Measurements from ENCODE around the gene XPO4. TPM values are rescaled to one million over a fixed set of nuclear protein-coding genes. Genes with fewer than 3 reads are reported as not detected.
A peak's percentile ranks its signal among the peaks of the same experiment; 100 is the strongest.

The XPO4 gene
- total RNA-seq, 2 donors from 2014 or later: 10.5 to 13.6 TPM

DNA sequence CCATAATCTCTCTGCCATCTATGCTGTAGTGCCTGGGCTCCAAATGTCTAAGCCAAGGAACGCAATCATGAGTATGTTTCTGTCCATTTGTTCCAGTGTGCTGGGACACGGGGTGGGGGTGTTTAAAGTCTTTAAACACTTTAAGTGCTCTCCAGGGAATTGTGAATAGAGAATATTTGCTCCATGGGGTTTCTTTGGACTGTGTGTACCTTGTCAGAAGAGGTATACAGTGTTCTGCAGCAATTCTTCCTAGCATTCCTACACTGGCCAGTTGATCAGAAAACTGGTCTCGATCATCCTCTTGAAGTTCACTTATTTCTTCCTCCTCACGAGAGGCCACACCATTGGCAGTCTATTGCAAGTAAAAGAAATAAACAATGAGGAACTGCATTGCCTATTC is 93.7 kb downstream of the XPO4 start:
- DNase-seq (no peak), ATAC-seq (no peak)
- intact Hi-C loops (cut with DNase I, micrococcal nuclease): no loop called here

DNA sequence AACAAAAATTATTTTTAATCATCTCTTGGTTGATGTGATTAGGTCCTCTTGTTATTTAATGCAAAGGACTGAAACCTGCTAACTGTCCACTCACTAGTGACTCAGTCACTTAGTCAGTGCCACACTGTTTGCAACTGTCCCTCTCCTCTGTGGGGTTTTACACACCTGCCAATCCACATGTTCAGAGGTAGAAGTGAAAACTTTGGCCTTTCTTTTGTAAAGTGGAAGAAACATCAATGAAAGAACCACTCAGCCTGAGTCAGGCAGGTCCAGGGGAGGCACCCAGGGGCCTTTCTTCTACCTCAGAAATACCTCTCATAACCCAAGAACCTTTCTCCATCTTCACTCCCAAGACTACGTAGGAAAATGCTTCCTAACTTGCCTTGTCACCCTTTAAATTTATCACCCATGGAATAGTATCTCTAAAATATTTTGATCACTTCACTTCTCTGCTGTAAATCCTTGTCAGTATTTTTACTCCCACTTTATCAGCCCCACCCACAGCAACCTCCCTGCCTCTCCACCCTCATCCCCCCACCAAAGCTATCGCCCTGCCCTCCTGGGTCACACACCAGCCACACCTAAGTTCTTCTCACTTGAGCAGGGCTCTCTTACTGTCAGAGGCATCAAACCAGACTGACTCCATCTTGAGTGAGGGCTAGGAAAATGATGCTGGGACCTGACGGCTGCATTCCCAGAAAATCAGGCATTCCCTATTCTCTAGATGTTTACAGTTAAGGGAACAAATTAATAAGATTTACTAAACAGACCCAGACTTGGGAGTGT is 99.2 kb downstream of the XPO4 start:
- intact Hi-C loops (cut with DNase I, micrococcal nuclease): no loop called here
- DNase-seq: no peak
- ATAC-seq: no peak

DNA sequence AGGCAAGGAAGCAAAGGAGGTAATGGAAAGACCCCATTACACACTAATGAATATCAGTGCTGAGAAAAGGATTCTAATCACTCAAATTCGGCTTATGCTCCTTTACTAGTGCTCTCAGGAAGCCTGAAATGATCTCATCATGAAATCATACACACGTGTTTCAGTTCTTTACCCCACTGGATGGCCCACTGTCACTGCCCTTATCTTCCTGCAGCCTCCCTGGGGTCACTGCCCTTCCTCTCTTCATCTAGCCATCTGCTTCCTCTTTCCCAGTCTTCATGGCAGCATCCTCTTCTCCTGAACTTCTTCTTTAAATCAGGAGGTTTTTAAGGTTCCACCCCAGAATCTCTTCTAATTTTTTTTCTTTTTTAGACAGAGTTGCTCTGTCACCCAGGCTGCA is 100.8 kb downstream of the XPO4 start:
- DNase-seq: no peak
- intact Hi-C loops (cut with DNase I, micrococcal nuclease): no loop called here
- no peak for ATAC-seq

DNA sequence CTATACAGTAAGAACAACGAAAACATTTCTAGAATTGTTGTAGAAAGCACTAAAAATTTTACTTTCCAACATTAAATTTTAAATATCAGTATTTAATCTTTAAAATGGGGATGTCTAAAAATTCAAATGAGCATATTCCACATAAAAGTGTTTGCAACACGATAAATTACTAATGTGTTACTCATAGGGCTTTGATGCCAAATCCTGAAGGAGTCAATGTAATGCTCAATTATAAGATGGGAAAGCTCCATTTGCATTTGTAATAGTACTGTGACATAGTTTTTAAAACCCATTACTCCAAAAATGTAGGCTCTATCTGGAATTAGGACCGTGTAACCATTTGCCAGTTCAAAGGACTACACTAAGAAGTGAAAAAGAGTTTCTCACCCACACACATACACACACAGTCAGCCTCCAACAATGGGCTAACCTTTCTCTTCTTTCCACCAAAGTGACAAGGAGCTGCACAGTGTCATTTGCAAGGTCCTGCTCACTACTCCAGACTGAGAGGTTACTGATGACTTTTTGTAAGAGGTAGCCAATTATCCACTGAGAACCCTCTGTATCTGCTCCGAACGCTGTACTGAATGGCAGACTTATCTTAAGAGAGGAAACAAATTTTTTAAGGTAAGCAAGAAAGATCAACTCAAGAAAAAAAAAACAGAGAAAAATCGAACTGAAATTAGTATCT is 102.7 kb downstream of the XPO4 start:
- DNase-seq (no peak), ATAC-seq (no peak)
- intact Hi-C loops (cut with DNase I, micrococcal nuclease): no loop called here

DNA sequence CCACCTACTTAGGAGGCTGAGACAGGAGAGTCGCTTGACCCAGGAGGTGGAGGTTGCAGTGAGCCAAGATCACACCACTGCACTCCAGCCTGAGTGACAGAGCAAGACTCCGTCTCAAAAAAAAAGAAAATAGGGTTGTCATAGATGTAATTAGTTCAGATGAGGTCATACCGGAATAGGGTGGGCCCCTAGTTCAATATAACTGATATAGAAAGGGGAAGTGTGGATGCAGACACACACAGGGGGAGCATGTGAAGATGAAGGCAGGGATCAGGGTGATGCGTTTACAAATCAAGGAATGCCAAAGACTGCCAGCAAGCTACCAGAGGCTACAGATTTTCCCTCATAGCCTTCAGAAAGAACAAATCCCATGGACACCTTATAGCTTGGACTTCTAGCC is 104.5 kb downstream of the XPO4 start:
- ATAC-seq (no peak), DNase-seq (no peak)
- intact Hi-C loops (cut with DNase I, micrococcal nuclease): no loop called here

DNA sequence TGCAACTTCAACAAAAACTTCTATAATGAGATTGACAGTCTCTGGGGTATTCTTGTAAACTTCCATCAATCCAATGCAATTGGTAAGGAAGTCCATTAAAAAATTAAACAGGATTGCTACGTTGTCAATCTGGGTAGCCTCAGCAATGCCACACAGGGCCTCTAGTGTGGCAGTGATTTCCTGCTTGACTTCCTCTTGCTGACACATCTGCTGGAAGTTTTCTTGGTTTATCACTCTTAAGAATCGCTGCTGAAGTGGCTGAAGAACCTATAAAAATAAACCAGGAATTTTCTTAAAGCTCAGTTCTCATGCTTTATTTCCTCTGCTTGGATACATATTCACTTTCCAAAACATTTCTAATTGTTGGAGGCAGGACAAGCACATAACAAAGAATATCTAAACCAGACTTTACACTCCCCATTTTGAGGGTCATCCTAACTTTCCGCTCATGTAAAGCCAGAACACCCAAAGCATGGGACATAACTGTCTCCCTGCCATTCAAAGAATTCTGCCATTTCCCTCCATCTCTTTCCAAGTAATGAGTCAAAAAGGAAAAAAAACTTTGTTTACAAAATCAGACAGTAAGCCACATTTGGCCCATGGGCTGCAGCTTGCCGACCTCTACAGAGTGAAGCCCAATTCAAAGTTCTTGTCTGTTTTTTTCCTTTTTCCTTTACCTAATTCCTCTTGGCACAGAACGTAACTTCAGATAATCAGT is 105.6 kb downstream of the XPO4 start:
- ATAC-seq: no peak
- intact Hi-C loops (cut with DNase I, micrococcal nuclease): no loop called here
- no peak for DNase-seq

DNA sequence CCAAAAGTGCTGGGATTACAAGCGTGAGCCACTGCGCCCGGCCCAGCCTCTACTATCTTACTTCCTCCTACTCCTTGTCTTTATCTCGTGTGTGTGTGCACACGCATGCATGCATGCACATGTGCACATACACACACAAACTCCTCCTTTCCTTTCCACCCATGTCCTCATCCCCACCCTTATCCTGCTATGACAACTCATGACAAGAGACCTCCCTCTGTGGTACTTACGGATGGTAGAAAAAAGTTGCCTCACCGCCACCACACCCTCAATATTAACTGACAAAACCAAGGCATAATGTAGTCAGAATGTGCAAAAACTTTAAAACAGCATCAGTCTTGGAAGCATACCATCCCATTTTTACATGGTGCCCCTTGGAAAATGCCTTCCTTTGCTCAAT is 112.9 kb downstream of the XPO4 start:
- DNase-seq (no peak), ATAC-seq (no peak)
- intact Hi-C loops (cut with DNase I, micrococcal nuclease): no loop called here

DNA sequence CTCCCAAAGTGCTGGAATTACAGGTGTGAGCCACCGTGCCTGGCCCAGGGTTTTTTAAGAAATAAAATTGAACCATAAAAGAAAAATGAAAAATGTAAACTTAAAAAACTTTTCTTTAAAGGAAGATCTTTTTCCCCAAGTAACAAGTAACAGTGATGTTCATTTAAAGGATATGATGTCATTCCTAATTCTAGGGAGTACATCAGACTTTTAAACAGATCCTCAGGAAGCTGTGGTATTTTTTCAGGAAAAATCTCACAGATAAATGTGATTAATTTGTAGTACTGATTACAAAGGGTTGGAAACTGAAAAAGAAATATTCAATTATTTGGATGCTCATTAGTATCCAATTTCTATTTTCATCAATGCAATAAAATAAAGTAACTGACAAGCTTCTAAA is 114.2 kb downstream of the XPO4 start:
- intact Hi-C loops (cut with DNase I, micrococcal nuclease): no loop called here
- DNase-seq: no peak
- no peak for ATAC-seq

DNA sequence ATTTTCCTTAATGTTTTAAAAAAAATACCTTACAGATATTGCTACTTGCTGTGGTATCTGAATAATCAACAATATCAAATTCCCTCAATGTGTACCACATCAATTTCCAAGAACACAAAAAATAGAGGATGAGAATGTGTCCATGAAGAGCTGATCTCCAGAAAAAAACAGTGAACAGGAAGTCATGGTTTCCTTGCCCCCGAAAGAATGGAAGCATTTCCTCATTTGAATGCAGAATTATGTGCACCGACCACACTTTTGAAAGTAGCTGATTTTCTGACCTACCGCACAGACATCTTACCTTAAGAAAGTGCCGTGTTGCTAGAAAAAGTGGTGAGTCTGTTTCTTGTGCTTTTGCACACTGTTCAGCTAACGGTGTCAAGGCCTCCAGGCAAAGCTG is 115.4 kb downstream of the XPO4 start:
- DNase-seq: no peak
- intact Hi-C loops (cut with DNase I, micrococcal nuclease): no loop called here
- no peak for ATAC-seq

DNA sequence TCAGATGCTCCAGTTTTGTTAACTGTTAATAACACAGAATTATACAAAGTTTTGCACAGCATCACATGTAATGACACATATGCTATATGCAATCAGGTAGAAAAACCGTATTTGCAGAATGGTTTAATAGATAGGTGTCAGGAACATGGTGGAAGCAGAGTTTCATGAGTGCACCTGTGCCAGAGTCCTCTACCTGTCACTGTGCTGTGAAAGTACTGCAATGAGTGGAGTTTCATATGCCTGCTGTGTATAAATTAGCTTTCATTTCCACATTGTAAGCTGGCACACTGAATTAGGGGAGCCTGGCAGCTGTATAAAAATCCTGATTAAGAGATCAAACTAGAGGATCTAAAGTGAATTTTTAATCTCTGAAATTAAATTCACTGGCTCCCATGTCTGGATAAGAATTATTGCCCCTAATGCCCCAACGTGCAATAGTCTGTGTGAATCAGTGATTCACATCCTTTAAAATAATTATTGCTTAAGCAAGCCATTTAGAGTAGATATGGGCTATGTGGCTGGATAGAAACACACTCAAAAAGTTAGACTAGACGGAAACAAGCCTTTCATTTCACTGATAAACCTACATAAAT is 120.3 kb downstream of the XPO4 start:
- ATAC-seq (no peak), DNase-seq (no peak)
- intact Hi-C loops (cut with DNase I, micrococcal nuclease): no loop called here

DNA sequence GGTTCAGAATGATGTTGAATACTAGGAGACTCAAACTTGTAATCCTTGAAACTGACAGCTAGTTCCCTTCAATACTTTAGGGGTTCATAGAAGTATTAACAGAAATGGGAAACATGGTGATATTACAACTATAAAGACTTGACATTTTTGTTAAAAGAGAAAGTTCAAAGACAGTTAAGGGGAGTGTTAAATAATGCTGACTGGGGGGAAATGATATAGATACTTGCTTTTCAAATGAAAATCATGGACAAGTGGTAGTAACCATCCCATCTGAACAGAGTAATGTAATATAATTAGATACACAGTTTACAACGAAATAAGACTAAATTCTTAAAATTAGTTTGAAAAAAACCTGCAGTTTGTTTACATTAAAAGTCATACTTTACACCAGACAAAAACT is 122.2 kb downstream of the XPO4 start:
- ATAC-seq (no peak), DNase-seq (no peak)
- intact Hi-C loops (cut with DNase I, micrococcal nuclease): no loop called here

DNA sequence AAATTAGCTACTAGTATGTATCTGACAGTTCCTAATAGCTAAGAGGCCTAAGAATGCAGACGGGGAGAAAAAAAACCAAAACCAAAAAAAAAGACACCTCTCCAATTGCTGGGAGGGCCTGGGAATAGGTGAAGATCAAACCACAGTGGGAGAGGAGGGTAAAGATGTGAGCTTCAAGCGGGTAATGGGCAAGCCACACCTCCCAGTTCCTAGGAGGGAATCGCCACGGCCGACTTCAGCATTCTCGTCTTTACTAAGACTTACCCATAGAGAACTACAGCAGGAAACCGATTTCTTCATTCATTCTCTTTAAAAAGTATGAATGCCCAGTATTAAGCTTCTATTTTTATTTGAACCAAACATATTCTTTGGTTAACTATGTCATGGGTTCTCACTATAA is 123.1 kb downstream of the XPO4 start:
- no peak for ATAC-seq
- no peak for DNase-seq
- intact Hi-C loops (cut with DNase I, micrococcal nuclease): no loop called here

DNA sequence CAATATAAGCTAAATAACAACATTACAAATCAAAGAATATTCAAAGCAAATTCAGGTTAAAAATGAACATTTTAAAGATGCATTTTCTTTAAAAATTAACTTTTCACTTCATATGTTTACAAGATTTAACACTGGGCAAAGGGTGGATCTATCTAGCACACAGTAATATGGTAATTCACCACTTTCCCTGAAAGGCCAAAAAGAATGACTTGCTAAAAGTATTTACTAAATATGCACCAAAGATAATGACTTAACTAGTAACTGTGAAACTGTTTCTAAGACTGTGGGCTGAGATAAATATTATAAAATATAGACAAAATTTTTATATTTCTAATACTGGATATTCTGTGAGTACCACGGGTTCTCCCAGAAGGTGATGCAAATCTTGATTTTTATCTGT is 124.2 kb downstream of the XPO4 start:
- ATAC-seq (no peak), DNase-seq (no peak)
- intact Hi-C loops (cut with DNase I, micrococcal nuclease): no loop called here

DNA sequence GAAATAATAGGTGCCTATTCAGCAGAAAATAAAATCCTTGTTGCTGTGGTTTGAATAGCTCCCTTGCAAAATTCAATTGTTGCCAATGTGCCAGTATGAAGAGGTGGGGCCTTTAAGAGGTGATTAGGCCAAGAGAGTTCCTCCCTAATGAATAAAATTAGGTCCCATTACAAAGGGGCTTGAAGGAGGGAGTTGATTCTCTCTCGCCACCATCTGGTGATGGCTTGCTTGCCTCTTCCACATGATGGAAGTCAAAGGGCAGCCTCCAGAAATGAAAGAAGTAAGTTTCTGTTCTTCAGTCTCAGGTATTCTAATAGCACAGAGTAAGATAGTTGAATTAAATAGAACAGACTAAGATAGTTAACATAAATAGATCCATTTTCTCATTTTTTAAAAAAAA is 125.8 kb downstream of the XPO4 start:
- DNase-seq (no peak), ATAC-seq (no peak)
- intact Hi-C loops (cut with DNase I, micrococcal nuclease): no loop called here

DNA sequence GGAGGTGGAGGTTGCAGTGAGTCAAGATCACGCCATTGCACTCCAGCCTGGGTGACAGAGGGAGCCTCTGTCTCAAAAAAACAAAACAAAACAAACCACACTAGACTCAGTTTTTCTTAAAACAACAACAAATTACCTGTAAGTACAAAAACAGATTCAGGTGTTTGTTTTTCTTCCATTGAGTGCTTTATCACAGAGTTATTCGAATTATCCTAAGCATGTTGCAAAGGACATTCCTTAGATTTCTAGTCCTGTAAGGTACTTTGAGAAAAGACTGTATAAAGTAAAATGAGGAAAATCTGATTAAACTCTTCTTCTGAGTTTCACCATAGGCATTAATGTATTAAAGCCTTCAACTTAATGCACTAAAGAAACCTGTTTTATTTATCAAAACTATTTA is 126.6 kb downstream of the XPO4 start:
- intact Hi-C loops (cut with DNase I, micrococcal nuclease): no loop called here
- DNase-seq: no peak
- no peak for ATAC-seq

DNA sequence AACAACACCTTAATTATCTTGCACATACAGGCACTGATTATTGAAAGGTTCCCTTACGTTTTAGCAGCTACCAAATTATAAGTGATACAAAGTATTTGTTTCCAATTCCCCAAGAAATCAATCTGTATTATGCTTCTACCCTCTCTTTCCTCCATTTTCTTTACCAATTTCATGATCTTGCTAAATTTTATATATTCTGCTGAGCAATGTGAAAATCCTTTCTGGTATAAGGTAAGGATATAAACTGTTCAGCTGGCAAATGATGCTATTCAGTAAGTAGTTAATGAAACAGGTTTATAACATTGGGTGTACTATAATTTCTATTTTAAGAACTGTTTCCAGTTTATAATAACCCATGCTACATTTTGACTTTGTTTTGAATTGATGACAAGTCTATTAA is 127.8 kb downstream of the XPO4 start:
- intact Hi-C loops (cut with DNase I, micrococcal nuclease): no loop called here
- DNase-seq: no peak
- no peak for ATAC-seq

DNA sequence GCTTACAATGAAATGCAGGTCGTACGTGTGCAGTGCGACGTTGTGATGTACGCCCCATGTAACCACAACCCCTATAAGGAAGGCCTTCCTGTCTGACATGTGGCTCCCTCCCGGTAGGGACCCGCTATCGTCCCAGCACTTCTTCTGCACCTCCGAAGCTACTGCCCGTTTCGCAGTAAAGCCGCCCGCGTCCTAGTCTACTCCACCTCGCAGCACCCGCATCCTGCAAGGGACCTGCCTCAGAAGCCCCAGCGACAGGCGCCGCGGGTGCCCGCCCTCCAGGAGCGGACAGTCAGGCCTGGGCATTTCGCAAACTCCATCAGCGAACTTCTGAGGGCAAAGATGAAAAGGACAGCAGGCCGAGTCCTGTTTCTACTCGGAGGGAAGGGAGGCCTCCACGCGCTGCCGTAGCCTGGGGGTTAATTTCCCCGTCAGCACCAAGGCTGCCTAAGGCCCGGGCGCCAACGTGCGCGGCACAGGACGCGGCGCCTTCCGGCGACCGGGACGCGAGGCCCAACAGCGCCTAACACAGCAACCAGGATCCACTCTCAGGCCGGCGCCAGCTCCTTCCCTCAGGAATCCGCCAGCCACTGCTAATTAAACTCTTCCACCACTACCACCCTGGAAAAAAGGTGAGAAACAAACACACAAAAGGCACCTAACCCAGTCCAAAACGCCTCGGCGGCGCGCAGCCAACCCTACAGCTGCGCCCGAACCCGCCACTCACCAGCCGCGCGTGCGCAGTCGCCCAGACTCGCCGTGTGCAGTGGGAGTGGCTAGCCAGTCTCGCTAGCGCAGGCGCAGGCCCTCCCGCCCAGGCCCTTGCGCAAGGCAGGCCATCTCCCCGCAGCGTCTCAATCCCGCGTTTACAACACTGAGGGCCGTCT is 129.1 kb downstream of the XPO4 start, which contains the start of gene EEF1AKMT1:
TSS of gene EEF1AKMT1 (minus strand) at position 768 of the 887 bp plus-strand sequence. CDS start 16,363 bp downstream, outside the sequence.
- DNase-seq (peak; percentile 93 to 96), ATAC-seq (peak; percentile 96)
- intact Hi-C loops (cut with DNase I, micrococcal nuclease): no loop called here

DNA sequence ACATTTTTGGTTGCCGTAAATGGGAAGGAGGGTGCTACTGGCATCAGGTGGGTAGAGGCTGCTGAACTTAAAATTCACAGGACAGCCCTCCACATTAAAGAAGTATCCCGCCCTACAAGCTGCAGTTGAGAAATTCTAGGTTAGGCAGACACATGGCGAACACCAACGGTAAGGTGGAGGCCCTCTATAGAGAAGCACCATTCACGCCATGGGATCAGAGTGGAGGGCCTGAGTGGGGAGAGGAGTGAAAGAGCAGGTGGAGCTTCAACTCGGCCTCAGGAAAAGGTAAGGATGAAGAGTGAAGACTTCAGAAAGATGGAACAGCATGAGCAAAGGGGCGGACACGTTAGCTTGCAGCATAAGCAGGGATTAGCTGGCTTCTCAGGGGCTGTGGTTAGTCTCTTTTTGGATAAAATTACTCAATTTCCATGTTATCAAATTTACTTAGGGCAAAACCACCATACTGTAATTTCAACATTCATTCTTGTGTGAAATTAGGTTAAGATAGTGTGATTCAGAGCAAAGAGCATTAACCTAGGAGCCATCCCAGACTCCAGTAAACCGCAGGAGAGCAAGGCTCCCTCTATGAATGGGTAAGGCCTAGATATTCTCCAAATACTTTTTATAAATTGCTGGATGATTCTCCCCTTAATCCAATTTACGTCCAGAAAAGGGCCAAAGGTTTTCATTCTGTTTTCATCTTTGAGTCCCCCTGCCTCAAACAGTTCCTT is 130.0 kb downstream of the XPO4 start:
- no peak for ATAC-seq
- intact Hi-C loops (cut with DNase I, micrococcal nuclease): no loop called here
- no peak for DNase-seq
